ENCODE measurements around the gene UTP18. TPM values are rescaled to one million over a fixed set of nuclear protein-coding genes. Genes with fewer than 3 reads are reported as not detected.
"Not testable (repeated sequence)": the region's sequence is repeated elsewhere in the genome, so short reads cannot be mapped to it uniquely, and the experiment has no call there.

Gene UTP18
- total and polyA plus RNA-seq, 8 donors: 8.8 to 20.8 (median 13.9) TPM

DNA sequence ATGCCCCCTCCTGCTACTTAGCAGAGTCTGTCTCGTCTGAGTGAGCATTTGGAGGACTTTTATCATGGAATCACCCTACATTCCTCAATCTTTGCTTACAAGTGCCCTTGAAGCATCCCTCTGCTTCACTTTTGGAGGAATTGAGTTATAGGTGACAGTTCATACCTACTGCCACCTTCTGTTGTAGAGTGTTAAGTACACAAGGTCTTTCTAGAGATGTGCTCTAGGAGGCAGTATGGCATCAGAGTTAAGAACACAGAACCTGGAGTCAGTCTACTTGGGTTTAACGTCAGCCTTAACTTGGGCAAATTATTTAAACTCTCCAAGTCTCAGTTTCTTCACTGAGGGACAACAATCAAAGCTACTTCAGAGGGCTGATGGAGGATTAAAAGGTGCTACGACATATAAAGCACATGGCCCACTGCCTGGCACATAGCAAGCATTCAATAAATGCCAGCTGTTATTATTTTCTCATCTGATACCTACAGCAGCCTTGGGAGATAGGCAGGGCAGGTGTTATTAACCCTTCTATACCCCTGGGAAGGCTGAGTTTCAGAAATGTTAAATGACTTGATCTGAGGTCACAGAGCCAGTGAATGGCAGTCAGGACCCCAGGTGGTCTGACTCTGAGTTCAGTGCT is 62.2 kb downstream of the UTP18 start:
- DNase-seq: no peak
- Histone ChIP-seq H3K27ac (no peak overlapping the region), H3K27me3 (no peaks in the 10 kb centered on the region), H3K4me1 (peaks cover 0 to 9% (median 0%) of the 10 kb centered on the region in 3 donors), H3K9me3 (no peaks in the 10 kb centered on the region), H3K4me3 (no peak overlapping the region), H3K36me3 (no peaks in the 10 kb centered on the region)
- WGBS, 2 donors: 17 to 30% methylated on average over 3 of the region's 3 CpGs
- ATAC-seq: peak; percentile 55 to 89 (median 86)
- TF ChIP-seq CTCF (IDR thresholded peaks at IDR 0.05): peak in 1 of 4 donors; percentile 11
- FAIRE-seq: no peak
- intact Hi-C loops (cut with DNase I): no loop called here

DNA sequence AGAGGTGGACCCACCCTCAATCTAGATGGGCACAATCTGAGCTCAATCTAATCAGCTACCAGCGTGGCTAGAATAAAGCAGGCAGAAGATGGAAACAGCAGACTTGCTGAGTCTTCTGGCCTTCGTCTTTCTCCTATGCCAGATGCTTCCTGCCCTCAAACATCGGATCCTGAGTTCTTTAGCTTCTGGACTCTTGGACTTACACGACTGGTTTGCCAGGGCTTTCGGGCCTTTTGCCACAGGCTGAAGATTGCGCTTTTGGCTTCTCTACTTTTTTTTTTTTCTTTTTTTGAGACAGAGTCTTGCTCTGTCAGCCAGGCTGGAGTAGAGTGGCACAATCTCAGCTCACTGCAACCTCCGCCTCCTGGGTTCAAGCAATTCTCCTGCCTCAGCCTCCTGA is 65.1 kb downstream of the UTP18 start:
- no peak for FAIRE-seq

GRCh38 chr17:51330861-51331503 is 70.6 kb downstream of the UTP18 start:
- H3K36me3 ChIP-seq; intact Hi-C loops (cut with DNase I); H3K27me3 ChIP-seq; H3K9me3 ChIP-seq; ATAC-seq; H3K4me3 ChIP-seq; FAIRE-seq; H3K4me1 ChIP-seq; DNase-seq; H3K27ac ChIP-seq: not testable (repeated sequence)
- WGBS, 2 donors: 38 to 45% methylated on average over 7 of the region's 7 CpGs

More for the DNA sequence above, 65.1 kb downstream of the UTP18 start:
- Histone ChIP-seq H3K9me3 (no peaks in the 10 kb centered on the region), H3K4me3 (no peak overlapping the region), H3K4me1 (peaks cover 0 to 9% (median 0%) of the 10 kb centered on the region in 3 donors), H3K36me3 (no peaks in the 10 kb centered on the region), H3K27me3 (no peaks in the 10 kb centered on the region), H3K27ac (no peak overlapping the region)
- TF ChIP-seq CTCF (IDR thresholded peaks at IDR 0.05): no peak
- DNase-seq (peak in 1 of 6 donors; percentile 7), ATAC-seq (no peak)
- intact Hi-C loops (cut with DNase I): no loop called here
- WGBS, 2 donors: 46 to 51% methylated on average over 7 of the region's 7 CpGs

GRCh38 chr17:51335006-51335590 is 74.8 kb downstream of the UTP18 start:
- FAIRE-seq (no peak), ATAC-seq (no peak)
- intact Hi-C loops (cut with DNase I): no loop called here

More at GRCh38 chr17:51335006-51335590, 74.8 kb downstream of the UTP18 start:
- 90 to 95% methylated on average over 3 of the region's 3 CpGs for WGBS, 2 donors
- H3K4me3 ChIP-seq: no peak overlapping the region
- H3K27me3 ChIP-seq: no peaks in the 10 kb centered on the region
- H3K36me3 ChIP-seq: no peaks in the 10 kb centered on the region
- no peak overlapping the region for H3K27ac ChIP-seq
- TF ChIP-seq CTCF (IDR thresholded peaks at IDR 0.05): no peak
- no peak for DNase-seq
- no peaks in the 10 kb centered on the region for H3K4me1 ChIP-seq
- no peaks in the 10 kb centered on the region for H3K9me3 ChIP-seq
